Urothelium cell line (cell line): Measurements from ENCODE around the gene CARS2.

Experiments used
- DNase-seq: peaks from one replicate; pipeline ENCODE4 v3.0.0; 2011; ENCODE audit warnings: low spot score, mixed read lengths
- FAIRE-seq: peaks from 2 replicates; lab custom pipeline; 2011; peaks lifted over from hg19 to GRCh38; lab: Jason Lieb, UNC

CARS2 gene

GRCh38 chr13:110653271-110653670, 52.6 kb downstream of the CARS2 start:
- FAIRE-seq (no peak), DNase-seq (no peak)

GRCh38 chr13:110652764-110653163, 53.2 kb downstream of the CARS2 start:
- no peak for FAIRE-seq
- DNase-seq: no peak

DNA sequence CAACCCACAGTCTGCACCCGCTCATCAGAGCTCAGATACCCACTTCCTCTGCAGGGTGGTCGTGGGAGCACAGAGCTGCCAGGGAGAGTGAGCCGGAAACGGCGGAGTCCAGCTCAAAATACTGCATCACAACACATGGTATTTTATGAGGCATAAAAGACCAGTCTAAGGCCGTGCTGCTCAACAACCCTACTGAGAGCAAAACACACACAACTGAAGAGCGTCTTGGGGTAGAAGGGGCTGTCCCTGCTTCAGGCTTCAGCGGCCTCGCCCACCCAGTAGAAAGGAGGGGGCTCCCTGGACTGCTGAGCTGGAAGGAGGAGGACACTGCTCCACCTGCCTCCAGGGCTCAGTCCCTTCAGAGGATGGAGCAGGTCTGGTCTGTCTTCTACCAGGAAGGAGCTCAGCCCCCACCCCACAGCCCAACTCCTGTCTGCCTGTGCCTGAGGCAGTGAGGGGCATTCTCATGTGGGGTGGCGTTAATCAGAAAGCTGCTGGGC, 53.6 kb downstream of the CARS2 start:
- FAIRE-seq (no peak), DNase-seq (no peak)

DNA sequence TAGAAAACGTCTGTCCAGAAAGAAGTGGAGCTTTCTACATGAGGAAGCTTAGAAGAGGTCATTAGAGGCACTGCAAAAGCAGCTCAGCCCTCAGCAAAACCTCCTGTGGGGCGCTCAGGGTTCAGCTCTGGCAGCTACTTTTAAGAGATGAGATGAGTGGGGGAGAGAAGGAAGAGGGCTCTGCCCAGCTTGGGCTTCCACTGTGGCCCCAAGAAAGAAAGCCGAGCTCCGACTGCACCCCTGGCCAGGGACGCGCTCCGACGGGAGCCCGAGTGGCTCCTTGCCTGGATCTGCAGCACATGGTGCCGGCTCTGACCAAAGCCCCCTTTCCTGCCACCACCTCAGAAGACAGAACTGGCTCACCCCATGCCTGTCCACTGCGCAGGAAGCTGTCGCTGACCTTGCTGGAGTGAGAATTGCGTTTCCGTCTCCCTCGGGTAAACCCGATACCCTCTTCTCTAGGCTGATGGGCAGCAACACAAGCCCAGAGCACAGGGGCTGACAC, 54.1 kb downstream of the CARS2 start:
- FAIRE-seq: no peak
- DNase-seq: no peak

DNA sequence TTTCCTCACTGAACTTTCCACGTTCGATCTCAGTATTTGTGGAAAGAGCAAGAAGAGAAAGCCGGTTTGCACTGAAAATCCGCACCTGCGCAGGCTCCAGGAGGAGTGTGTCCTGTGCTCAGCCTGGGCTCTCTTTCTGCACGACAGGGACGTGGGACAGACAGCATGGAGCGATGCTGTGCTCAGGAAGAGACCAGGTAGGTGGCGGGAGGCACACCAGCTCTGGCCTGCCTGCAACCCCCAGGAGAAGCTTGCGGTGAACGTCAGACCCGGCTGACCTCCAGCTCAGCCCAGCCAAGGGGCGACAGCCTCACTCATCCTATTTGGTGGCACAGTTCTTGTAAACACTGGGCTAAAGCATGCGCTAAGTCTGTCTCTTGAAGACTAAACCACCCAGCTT, 54.6 kb downstream of the CARS2 start:
- no peak for FAIRE-seq
- DNase-seq: no peak

GRCh38 chr13:110650436-110650835, 55.5 kb downstream of the CARS2 start:
- DNase-seq (no peak), FAIRE-seq (no peak)

DNA sequence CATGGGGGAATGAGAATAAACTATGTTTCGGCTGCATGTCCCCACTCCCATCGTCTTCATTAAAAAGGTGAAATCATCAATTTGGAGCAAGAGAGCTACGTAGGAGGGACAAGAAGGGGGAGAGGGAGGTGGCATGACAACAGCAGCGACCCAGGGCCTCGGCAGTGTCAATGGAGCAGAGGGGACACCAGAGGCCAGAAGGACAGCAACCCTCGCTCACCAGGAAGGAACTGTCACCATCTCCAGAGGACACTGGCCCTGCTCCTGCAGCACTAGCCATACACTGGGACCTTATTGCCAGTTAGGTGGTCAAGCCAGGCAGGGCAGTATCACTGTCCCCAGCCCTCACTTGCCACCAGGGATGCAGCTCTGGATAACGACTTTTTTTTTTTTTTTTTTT, 56.4 kb downstream of the CARS2 start:
- no peak for DNase-seq
- no peak for FAIRE-seq

- no peak for DNase-seq
- no peak for FAIRE-seq
These were observed 57.0 kb downstream of the CARS2 start for GRCh38 chr13:110648848-110649421.

DNA sequence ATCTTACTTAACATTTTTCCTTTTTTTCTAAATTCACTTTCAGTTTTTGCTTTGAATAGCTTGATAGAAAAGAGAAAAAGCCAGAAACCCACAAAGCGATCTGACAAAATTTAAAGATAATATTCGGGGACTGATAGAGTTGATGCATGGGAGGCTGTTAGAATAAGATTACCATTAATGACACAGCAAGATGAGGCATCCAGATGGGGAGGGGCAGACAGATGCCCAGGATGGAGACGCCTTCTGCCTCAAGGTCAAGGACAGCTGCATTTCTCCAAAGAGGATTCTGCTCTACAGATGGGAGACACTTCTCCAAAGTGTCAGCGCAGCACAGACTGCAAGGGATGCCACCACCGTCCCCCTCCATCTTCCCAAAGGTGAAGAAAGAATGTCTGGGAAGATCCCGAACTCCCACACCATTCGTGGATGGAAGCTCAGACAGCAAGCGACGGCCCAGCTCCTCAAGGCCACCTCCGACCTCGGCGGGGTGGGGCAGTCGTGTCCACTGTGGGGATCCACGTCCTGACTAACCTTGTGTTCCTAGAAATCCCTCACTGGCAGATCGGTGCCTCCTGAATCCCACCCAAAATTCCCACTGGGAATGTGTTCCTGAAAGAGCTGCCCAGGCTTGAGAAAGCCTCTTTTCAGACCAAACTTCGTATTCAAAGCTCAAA, 57.6 kb downstream of the CARS2 start:
- FAIRE-seq: no peak

GRCh38 chr13:110647365-110647737, 58.6 kb downstream of the CARS2 start:
- FAIRE-seq (no peak), DNase-seq (no peak)

More for the DNA sequence above, 57.6 kb downstream of the CARS2 start:
- DNase-seq: no peak

- no peak for FAIRE-seq
These were observed 59.2 kb downstream of the CARS2 start for GRCh38 chr13:110646442-110647364.

GRCh38 chr13:110645750-110646149, 60.2 kb downstream of the CARS2 start:
- no peak for DNase-seq
- no peak for FAIRE-seq

More at GRCh38 chr13:110646442-110647364, 59.2 kb downstream of the CARS2 start:
- DNase-seq: no peak

- DNase-seq: no peak
These were observed 60.9 kb downstream of the CARS2 start for GRCh38 chr13:110644892-110645521.

DNA sequence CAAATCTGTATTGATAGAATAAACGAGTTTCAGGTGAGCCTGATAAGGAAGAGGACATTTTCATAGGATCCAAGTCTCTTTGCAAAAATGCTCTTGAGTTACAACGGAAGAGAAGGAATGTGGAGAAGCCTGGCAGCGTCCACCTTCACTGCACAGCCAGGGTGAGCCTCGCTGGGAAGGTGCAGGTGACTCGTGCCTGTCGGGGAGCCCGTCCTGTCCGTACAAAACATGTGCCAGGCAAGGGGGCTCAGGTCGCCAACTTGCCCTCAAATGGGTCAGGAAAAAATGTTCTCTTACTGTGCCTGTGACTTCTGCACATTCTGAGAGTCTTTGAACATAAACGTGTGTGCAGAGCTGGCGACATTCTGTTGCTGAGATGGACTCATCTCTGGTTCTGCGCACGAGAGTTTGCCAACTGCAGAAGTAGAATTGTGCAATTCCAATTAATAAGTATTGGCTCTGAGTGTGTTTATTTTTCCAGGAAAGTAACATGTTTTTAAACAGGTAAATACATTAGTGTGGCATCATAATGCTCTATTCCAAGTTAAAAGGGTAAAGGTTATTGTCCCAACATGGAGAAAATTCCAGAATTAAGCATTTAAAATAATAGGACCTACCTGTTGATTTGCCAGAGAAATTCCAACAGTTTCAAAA, 62.0 kb downstream of the CARS2 start:
- DNase-seq (no peak), FAIRE-seq (no peak)

More at GRCh38 chr13:110644892-110645521, 60.9 kb downstream of the CARS2 start:
- FAIRE-seq: no peak

DNA sequence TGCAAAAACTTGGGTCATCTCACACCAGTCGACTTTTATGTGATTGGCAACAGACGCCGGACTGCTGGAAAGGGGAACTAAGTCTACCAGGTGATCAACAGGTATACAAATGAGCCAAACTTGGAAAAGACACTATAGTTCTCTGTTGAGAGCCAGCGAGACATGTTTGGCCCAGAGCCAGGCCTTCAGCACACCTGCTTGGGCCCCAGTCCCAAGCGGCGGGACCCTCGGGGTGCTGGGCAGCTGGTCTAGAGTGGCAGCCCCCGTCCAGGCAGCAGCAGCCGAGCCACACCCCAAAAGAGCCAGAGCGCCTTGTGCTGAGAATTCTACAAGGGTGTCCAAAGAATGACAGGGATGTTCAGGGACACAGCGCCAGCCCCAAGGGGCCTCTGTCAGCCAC, 62.6 kb downstream of the CARS2 start:
- FAIRE-seq (no peak), DNase-seq (no peak)

DNA sequence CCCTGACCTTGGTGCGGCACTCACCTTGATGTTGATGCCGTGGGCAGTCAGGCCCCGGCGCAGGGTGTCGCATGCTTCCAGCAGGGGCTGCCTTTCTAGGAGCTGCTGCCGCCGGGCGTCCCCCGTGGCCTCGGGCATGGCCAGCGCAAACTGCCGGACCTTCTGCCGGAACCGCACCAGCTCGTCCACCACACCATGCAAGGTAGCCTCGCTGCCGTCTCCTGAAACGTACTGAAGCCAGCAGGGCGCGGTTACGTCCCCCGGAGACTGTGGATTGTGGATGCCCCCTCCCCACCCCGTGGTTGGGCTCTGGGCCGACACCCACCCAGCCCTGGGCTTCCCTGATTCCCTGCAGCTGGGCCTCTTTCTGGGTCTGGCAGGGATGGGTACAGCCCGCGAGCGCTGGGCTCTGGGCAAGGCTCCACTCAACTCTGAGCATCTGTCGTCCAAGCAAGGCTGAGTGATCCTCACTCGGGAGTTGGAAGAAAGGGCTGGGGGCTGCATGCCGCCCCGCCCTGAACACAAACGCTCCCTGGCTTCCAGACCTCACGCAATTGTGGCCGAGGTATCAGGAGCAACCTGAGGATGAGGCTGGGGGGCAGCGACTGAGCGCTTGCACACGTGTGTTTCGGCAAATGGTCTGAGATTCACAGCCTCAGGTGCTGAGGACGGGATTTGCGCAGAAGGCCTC, 63.5 kb downstream of the CARS2 start:
- no peak for DNase-seq
- FAIRE-seq: no peak

- DNase-seq (no peak), FAIRE-seq (no peak)
These were observed 64.6 kb downstream of the CARS2 start for GRCh38 chr13:110641055-110642015.

DNA sequence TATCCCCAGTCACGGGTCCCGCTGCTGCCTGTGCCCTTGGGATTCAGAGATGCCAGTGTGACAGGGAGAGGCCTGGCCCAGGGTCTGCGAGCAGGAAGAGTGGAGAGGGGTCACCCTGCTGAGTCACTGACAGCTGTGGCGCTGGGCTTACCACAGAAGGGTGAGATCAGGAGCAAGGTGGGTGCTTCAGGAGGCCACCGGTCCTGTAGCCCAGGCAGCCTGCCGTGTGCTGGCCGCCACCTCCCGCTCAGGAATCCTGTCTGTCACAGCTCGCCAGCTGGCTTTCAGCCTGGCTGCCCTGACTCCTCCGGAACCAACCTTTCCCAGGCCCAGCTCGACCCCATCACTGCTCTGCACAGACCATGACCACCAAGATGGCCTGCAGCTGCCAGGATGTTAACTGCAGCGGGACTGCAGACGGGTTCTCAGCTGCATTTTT, 65.3 kb downstream of the CARS2 start:
- DNase-seq: no peak
- FAIRE-seq: no peak

DNA sequence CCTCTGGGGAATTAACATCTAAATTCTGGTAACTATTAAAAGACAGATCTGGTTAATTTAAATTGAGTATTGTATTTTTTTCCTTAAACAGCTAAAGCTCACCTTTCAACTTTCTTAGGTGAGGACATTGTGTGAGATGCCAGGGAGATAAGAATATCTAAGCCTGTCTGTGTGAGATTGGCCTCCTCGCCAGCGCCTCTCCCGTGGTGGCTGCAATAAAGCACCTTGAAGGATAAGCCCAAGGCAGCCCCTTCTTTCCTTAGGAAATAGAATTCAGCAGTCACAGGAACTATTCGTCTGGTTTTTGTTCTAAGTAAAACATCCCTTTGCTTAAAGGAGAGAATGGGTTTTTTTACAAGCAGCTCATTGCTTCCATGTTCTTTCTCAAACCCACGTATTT, 66.0 kb downstream of the CARS2 start:
- DNase-seq (no peak), FAIRE-seq (no peak)
